Pancreas (tissue), 10 donors: Measurements from ENCODE around the gene INCENP. TPM values are rescaled to one million over a fixed set of nuclear protein-coding genes. Genes with fewer than 3 reads are reported as not detected.

ENCODE experiments used
- ATAC-seq, 4 donors: fragments of 200-7000 bp; cut with Tn5 transposase; one replicate each; pipeline versions ENCODE4 v1.8.0 to v1.9.1; 2020; ENCODE audit warnings: mild to moderate bottlenecking in 4 of 4, moderate library complexity in 4 of 4
- DNase-seq, 6 donors: peaks; one replicate each; pipeline ENCODE4 v3.0.0-alpha.2; 2020
- FAIRE-seq: peaks from 2 replicates; lab custom pipeline; 2012; peaks lifted over from hg19 to GRCh38; lab: Jason Lieb, UNC
- H3K27ac ChIP-seq, 4 donors: fragments of 200-600 bp; sonication (generic); 1 replicate in 3 of 4; 2 replicates in 1 of 4; pipeline versions ENCODE4 v1.5.0 to v1.8.0; 2020
- H3K27me3 ChIP-seq, 4 donors: fragments of 200-600 bp; one replicate each; pipeline ENCODE4 v1.8.0; 2021
- H3K36me3 ChIP-seq, 3 donors: fragments of 200-600 bp; sonication (generic) in 1 of 3; one replicate each; pipeline versions ENCODE4 v1.5.0 to v1.8.0; 2020 to 2021
- H3K4me1 ChIP-seq, 3 donors: fragments of 200-600 bp; one replicate each; pipeline ENCODE4 v1.8.0; 2021
- H3K4me3 ChIP-seq, 4 donors: fragments of 200-600 bp; sonication (generic) in 2 of 4; one replicate each; pipeline versions ENCODE4 v1.5.0 to v1.8.0; 2020 to 2021
- H3K9me3 ChIP-seq, 4 donors: fragments of 200-600 bp; one replicate each; pipeline ENCODE4 v1.8.0; 2021
- CTCF ChIP-seq, 4 donors: fragments of 200-600 bp; sonication (generic) in 3 of 4; IDR thresholded peaks; one replicate each; pipeline versions ENCODE4 v1.5.0 to v1.8.0; 2021; ENCODE audit warnings: antibody characterized with exemption in 4 of 4
- WGBS, 2 donors: extraction: QIAGEN DNeasy Blood & Tissue Kit; methylation state at CpG; one replicate each; pipeline ENCODE4 v1.1.7; 2013; 5-methylcytosine and 5-hydroxymethylcytosine counted together
- intact Hi-C, 3 donors: fragments of 100-400 bp; cut with DNase I; formaldehyde crosslinking; loops; one replicate each; pipeline versions ENCODE4 v1.11.1 to v1.14.2; 2022
- polyA plus RNA-seq, 2 donors: library from polyadenylated mRNA; stranded (reverse); fragments of 200-250 nt; gene quantifications; one replicate each; pipeline ENCODE4 v1.2.3, GENCODE V29; 2013
- total RNA-seq, 6 donors: library from RNA; stranded (reverse); fragmentation: NEBNext Ultra II Directional in 4 of 6; extraction: Animal tissue kit (Norgen Biotek cat#: 25700) in 4 of 6; gene quantifications; one replicate each; pipeline versions ENCODE4 v1.2.1 to v1.2.4, GENCODE V29; 2021 to 2023
- donor health status: healthy with polysubstance abuse.
- donor health status: DM: no; HTN: no; CAD: no; lungs with moderate emphysema.
- donor health status: DM: no; HTN: no; CAD: no.
- donor health status: control.
- donor health status: control.
- donor health status: Bipolar disorder and iron deficiency.
- donor health status: DM: yes; HTN: yes; CAD: no.
- donor health status: DM: no; HTN: no; CAD: no.
- donor health status: DM: no; HTN: no; CAD: no.
- donor health status: DM: yes; HTN: yes; CAD: no.

Gene INCENP
- total RNA-seq (10 to 100 TPM in 2 of 6 donors, 1 to 10 TPM in 4; 6.2 to 15.0 (median 8.0) TPM), polyA plus RNA-seq (1 to 10 TPM; 3.7 to 4.8 TPM)

- Histone ChIP-seq H3K4me3 (peak within 1 kb of the TSS; percentile 67 to 97 (median 90)), H3K36me3 (no peaks in the 10 kb centered on the region), H3K9me3 (no peaks in the 10 kb centered on the region), H3K27me3 (no peaks in the 10 kb centered on the region), H3K4me1 (peaks cover 0 to 11% (median 8%) of the 10 kb centered on the region in 3 donors), H3K27ac (peak within 1 kb of the TSS in 2 of 4 donors; percentile 23 to 41)
- FAIRE-seq: peak; percentile 92
- peak; percentile 92 to 98 (median 97) for DNase-seq
- TF ChIP-seq CTCF (IDR thresholded peaks at IDR 0.05): no peak
- peak; percentile 98 to 100 (median 98) for ATAC-seq
- 0% methylated on average over 36 to 39 of the region's 39 CpGs for WGBS, 2 donors
- intact Hi-C loops: no loop called here
Measured at GRCh38 chr11:62123669-62124185, at the start of gene INCENP. INCENP (plus strand) TSS chr11:62124011; CDS start chr11:62128162, 4,151 bp downstream.

GRCh38 chr11:62075438-62075837, 48.4 kb upstream of the INCENP start:
- intact Hi-C loops: no loop called here
- Histone ChIP-seq H3K4me3 (no peak overlapping the region), H3K27ac (no peak overlapping the region), H3K9me3 (no peaks in the 10 kb centered on the region), H3K27me3 (no peaks in the 10 kb centered on the region), H3K36me3 (no peaks in the 10 kb centered on the region), H3K4me1 (no peaks in the 10 kb centered on the region)
- ATAC-seq (no peak), DNase-seq (no peak), FAIRE-seq (no peak)
- TF ChIP-seq CTCF (IDR thresholded peaks at IDR 0.05): no peak
- WGBS, 2 donors: 88 to 100% methylated on average over 2 of the region's 2 CpGs

DNA sequence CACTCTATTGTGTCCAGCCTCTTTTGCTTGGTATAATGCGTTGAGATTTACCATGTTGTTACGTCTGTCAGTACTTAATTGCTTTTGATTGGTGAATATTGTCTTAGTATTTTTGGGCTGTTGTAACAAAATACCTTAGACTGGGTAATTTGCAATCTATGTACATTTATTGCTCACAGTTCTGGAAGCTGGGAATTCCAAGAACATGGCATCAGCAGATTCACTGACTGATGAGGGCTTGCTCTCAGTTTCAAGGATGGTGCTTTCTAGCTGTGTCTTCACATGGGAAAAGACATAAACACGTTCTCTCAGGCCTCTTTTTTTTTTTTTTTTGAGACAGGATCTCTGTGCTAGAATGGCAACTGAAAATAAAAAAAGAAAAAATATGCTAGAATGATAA, 46.7 kb upstream of the INCENP start:
- no peak overlapping the region for H3K27ac ChIP-seq
- no peaks in the 10 kb centered on the region for H3K4me1 ChIP-seq
- no peaks in the 10 kb centered on the region for H3K36me3 ChIP-seq
- ATAC-seq (no peak), FAIRE-seq (no peak), DNase-seq (no peak)
- H3K4me3 ChIP-seq: no peak overlapping the region
- no peaks in the 10 kb centered on the region for H3K9me3 ChIP-seq
- no peak for TF ChIP-seq CTCF (IDR thresholded peaks at IDR 0.05)
- WGBS, 2 donors: 76 to 79% methylated on average over 3 of the region's 3 CpGs
- intact Hi-C loops: no loop called here
- H3K27me3 ChIP-seq: no peaks in the 10 kb centered on the region

- Histone ChIP-seq H3K36me3 (no peaks in the 10 kb centered on the region), H3K27ac (no peak overlapping the region), H3K27me3 (no peaks in the 10 kb centered on the region), H3K4me1 (no peaks in the 10 kb centered on the region), H3K4me3 (no peak overlapping the region), H3K9me3 (no peaks in the 10 kb centered on the region)
- peak; percentile 73 to 87 (median 77) for TF ChIP-seq CTCF (IDR thresholded peaks at IDR 0.05)
- peak; percentile 66 to 92 (median 84) for DNase-seq
- FAIRE-seq: no peak
- WGBS, 2 donors: 18% methylated on average over 16 of the region's 16 CpGs
- intact Hi-C loops: loop anchor here in 1 of 3 donors (5.0 to 10.0 kb wide), 2 partner anchors 184 to 277 kb away; no protein-coding TSS in a partner anchor
- peak; percentile 93 to 100 (median 98) for ATAC-seq
Measured at GRCh38 chr11:62081378-62082291, 42.2 kb upstream of the INCENP start.
